Measurements from ENCODE around the gene ASPDH. TPM values are rescaled to one million over a fixed set of nuclear protein-coding genes. Genes with fewer than 3 reads are reported as not detected.

The ASPDH gene
- total and polyA plus RNA-seq, 3 donors from 2014 or later: 0.90 TPM; not detected in 2

DNA sequence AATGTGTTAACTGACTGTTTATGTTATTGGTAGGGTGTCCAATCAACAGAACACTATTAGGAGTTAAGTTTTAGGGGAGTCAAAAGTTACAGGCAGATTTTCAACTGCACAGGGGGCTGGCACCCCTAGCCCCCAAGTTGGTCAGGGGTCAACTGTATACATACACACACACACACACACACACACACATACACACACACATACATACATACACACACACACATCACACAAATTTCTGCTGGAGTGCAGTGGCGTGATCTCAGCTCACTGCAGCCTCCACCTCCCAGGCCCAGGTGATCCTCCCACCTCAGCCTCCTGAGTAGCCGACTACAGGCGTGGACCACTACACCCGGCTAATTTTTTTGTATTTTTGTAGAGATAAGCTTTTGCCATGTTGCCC is 44.3 kb upstream of the ASPDH start:
- no peak for TF ChIP-seq POLR2A (IDR thresholded peaks at IDR 0.05)
- TF ChIP-seq, protein P1, sequence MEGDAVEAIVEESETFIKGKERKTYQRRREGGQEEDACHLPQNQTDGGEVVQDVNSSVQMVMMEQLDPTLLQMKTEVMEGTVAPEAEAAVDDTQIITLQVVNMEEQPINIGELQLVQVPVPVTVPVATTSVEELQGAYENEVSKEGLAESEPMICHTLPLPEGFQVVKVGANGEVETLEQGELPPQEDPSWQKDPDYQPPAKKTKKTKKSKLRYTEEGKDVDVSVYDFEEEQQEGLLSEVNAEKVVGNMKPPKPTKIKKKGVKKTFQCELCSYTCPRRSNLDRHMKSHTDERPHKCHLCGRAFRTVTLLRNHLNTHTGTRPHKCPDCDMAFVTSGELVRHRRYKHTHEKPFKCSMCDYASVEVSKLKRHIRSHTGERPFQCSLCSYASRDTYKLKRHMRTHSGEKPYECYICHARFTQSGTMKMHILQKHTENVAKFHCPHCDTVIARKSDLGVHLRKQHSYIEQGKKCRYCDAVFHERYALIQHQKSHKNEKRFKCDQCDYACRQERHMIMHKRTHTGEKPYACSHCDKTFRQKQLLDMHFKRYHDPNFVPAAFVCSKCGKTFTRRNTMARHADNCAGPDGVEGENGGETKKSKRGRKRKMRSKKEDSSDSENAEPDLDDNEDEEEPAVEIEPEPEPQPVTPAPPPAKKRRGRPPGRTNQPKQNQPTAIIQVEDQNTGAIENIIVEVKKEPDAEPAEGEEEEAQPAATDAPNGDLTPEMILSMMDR (IDR thresholded peaks at IDR 0.05): no peak
- Histone ChIP-seq H3K4me1 (no peaks in the 10 kb centered on the region), H3K36me3 (ENCODE audit: low read depth, missing control alignments) (no peaks in the 10 kb centered on the region), H3K27me3 (no peaks in the 10 kb centered on the region), H3K27ac (no peak overlapping the region), H3K4me3 (no peak overlapping the region), H3K9me3 (no peaks in the 10 kb centered on the region)
- no peak for DNase-seq
- 81 to 92% methylated on average over 4 of the region's 4 CpGs for WGBS, 2 donors
- intact Hi-C loops (cut with DNase I; ENCODE audit: low total_unique reads): no loop called here

DNA sequence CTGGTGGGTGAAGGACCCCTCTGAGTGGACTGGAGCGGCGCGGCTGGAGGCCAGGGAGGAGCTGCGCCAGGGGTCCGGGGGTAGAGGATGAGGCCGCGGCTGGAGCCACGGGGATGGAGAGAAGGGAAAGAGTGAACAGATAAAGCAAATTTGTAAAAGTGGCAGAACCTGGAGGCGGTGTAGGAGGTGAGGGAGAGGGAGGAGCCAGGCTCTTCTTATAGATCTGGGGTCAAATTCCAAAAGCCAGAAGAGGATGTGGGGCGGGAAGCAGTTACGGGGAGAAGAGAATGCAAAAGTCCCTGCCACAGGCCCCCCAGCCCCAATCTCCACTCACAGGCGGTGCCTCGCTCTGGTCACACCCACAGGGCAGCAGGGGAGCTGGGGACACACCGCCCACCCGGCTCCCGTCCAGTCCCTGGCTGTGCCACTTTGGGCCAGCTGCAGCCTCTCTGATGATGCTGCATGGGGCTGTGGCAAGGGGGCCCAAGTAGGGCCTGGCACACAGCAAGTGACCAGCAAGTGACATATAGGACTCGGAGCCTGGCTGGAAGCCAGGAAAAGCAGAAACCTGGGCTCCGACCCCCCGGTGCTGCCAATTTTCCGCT is 43.4 kb upstream of the ASPDH start:
- TF ChIP-seq, protein P1 (IDR thresholded peaks at IDR 0.05): no peak
- TF ChIP-seq POLR2A (IDR thresholded peaks at IDR 0.05): no peak
- Histone ChIP-seq H3K9me3 (no peaks in the 10 kb centered on the region), H3K4me1 (peaks cover under 1% of the 10 kb centered on the region), H3K27me3 (no peaks in the 10 kb centered on the region), H3K4me3 (peak overlapping the region; percentile 32 to 57), H3K36me3 (ENCODE audit: low read depth, missing control alignments) (no peaks in the 10 kb centered on the region), H3K27ac (no peak overlapping the region)
- intact Hi-C loops (cut with DNase I; ENCODE audit: low total_unique reads): no loop called here
- 15 to 29% methylated on average over 15 to 20 of the region's 20 CpGs for WGBS, 2 donors
- DNase-seq: no peak

DNA sequence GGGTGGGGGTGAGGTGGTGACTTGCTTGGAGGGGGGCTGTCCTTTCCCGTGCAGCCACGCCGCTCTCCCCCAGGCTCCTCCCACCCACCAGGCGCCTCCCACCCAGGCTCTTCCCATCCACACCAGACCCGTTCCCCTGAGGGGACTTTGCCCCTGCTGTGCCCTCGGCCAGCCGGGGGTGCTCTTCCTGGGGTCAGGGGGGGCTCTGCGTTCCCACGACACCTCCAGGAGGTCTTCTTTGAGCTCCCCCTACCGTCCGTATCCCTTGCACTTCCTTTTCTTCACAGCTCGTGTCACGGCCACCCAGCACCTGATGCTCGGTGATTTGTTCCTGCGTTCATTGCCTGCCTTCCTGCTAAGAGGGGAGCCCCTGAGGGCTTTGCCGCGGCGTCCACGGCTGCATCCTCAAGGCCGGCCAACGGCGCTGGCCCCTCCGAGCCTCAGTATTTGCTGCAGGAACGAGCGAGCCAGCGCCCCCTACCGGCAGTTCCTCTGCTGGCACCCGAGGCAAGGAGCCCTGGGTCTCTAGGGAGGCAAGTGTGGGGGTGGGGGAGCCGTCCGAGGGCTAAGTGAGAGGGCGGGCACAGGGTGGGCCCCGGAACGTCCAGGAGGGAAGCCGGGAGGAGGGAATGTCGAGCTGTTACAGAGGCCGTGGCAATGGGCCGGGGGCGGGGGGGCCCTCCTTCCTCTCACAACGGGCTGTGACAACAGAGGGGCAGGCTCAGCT is 42.7 kb upstream of the ASPDH start:
- no peak overlapping the region for H3K27ac ChIP-seq
- intact Hi-C loops (cut with DNase I; ENCODE audit: low total_unique reads): no loop called here
- peak; percentile 93 for DNase-seq
- TF ChIP-seq, protein P1 (IDR thresholded peaks at IDR 0.05): peak; percentile 61 to 97 (median 77)
- no peak for TF ChIP-seq POLR2A (IDR thresholded peaks at IDR 0.05)
- no peaks in the 10 kb centered on the region for H3K36me3 ChIP-seq (ENCODE audit: low read depth, missing control alignments)
- no peaks in the 10 kb centered on the region for H3K9me3 ChIP-seq
- peaks cover 4% of the 10 kb centered on the region for H3K4me1 ChIP-seq
- H3K27me3 ChIP-seq: no peaks in the 10 kb centered on the region
- H3K4me3 ChIP-seq: peak overlapping the region; percentile 32 to 57
- 0 to 1% methylated on average over 15 to 39 of the region's 39 CpGs for WGBS, 2 donors

DNA sequence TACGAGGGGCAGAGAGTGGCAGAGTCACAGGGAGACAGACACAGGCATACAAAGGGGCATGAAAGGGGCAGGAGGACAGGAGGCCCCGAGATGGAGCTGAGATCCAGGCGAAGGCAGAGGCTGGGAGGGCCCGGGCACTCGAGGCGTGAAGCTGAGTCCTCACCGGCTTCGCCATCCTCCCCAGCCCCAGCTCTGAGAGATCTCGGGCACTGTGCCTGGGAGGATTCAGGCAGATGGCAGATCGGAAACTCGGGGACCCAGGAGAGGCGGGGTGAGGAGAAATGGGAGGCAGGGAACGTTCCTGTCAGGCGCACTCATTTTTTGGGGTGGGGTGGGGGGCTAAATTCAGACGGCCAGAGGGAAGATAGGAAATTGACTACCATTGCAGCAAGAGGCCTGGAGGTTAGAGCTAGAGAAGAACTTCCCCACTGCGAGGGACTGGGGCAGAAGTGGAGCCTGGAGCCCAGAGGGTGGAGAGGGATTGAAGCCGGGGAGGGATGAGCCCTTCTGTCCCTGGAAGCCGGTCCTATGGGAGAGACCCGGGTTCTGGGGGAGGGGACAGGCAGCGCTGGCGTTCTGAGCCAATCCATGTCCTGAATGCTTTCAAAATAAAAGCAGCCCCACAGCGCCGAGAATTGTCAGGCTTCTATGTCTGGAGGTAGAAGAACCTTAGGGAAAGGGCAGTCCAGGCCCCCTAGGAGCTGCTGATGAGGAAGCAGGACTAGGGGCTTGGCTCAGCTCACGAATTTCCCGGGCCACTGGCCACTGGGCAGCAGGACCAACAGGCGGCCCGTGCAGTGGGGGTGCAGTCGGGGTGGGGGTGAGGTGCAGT is 42.0 kb upstream of the ASPDH start:
- intact Hi-C loops (cut with DNase I; ENCODE audit: low total_unique reads): no loop called here
- Histone ChIP-seq H3K27me3 (no peaks in the 10 kb centered on the region), H3K9me3 (no peaks in the 10 kb centered on the region), H3K4me1 (peaks cover 4% of the 10 kb centered on the region), H3K36me3 (ENCODE audit: low read depth, missing control alignments) (no peaks in the 10 kb centered on the region), H3K27ac (no peak overlapping the region), H3K4me3 (peak overlapping the region; percentile 32 to 57)
- 36 to 57% methylated on average over 23 to 28 of the region's 28 CpGs for WGBS, 2 donors
- peak; percentile 22 for DNase-seq
- TF ChIP-seq, protein P1 (IDR thresholded peaks at IDR 0.05): no peak
- TF ChIP-seq POLR2A (IDR thresholded peaks at IDR 0.05): no peak
